Body of pancreas (tissue), 4 donors: ENCODE measurements around the gene ERC2.

Experiments used
- POLR2A ChIP-seq, 3 donors: fragments of 450-650 bp; IDR thresholded peaks; one replicate each; pipeline ENCODE4 v1.6.1; 2016; ENCODE audit warnings: antibody characterized with exemption in 3 of 3, mild to moderate bottlenecking in 2 of 3
- TF ChIP-seq, protein P1 (sequence below), 7 experiments: fragments of 450-650 bp in 4 of 7; fragments of 200-600 bp in 3 of 7; sonication (generic) in 3 of 7; IDR thresholded peaks; one replicate each; pipeline ENCODE4 v1.5.1; 2016 to 2019; ENCODE audit warnings: antibody characterized with exemption in 7 of 7

- TF ChIP-seq, protein P1, sequence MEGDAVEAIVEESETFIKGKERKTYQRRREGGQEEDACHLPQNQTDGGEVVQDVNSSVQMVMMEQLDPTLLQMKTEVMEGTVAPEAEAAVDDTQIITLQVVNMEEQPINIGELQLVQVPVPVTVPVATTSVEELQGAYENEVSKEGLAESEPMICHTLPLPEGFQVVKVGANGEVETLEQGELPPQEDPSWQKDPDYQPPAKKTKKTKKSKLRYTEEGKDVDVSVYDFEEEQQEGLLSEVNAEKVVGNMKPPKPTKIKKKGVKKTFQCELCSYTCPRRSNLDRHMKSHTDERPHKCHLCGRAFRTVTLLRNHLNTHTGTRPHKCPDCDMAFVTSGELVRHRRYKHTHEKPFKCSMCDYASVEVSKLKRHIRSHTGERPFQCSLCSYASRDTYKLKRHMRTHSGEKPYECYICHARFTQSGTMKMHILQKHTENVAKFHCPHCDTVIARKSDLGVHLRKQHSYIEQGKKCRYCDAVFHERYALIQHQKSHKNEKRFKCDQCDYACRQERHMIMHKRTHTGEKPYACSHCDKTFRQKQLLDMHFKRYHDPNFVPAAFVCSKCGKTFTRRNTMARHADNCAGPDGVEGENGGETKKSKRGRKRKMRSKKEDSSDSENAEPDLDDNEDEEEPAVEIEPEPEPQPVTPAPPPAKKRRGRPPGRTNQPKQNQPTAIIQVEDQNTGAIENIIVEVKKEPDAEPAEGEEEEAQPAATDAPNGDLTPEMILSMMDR (IDR thresholded peaks at IDR 0.05), result no peak
- TF ChIP-seq POLR2A (IDR thresholded peaks at IDR 0.05), result no peak
These were observed 931.1 kb downstream of the ERC2 start for GRCh38 chr3:55537129-55537528.
